SK-N-MC (cell line): ENCODE data around the gene PAMR1.

ENCODE experiments used
- DNase-seq: peaks from one replicate; pipeline ENCODE4 v3.0.0-alpha.2; 2011; ENCODE audit warnings: low read depth, low spot score
- H3K27ac ChIP-seq: fragments of 200-600 bp; sonication (generic); 2 replicates; pipeline ENCODE4 v1.5.1; 2016; ENCODE audit warnings: mixed run types
- H3K36me3 ChIP-seq: fragments of 200-600 bp; sonication (generic); 2 replicates; pipeline ENCODE4 v1.6.1; 2017; ENCODE audit warnings: antibody characterized with exemption, low read length, mixed read lengths; ENCODE audit not compliant: insufficient read depth
- H3K4me3 ChIP-seq: fragments of 200-600 bp; sonication (generic); 2 replicates; pipeline ENCODE4 v1.5.1; 2016
- H3K9ac ChIP-seq: fragments of 200-600 bp; sonication (generic); 2 replicates; pipeline ENCODE4 v1.8.0; 2017; ENCODE audit warnings: mixed run types, mixed read lengths; ENCODE audit not compliant: insufficient read length
- H3K9me3 ChIP-seq: fragments of 200-600 bp; sonication (generic); 2 replicates; pipeline ENCODE4 v1.6.1; 2017; ENCODE audit warnings: low read depth, mild to moderate bottlenecking, antibody characterized with exemption, low read length, moderate library complexity, mixed read lengths
- EZH2 ChIP-seq: fragments of 200-600 bp; sonication (generic); IDR thresholded peaks from one replicate; pipeline ENCODE4 v1.6.1; 2017; ENCODE audit warnings: antibody characterized with exemption
- FOXP2 ChIP-seq: optimal IDR thresholded peaks from 2 replicates; pipeline ENCODE3; 2011; ENCODE audit warnings: mild to moderate bottlenecking, moderate library complexity; ENCODE audit not compliant: insufficient read depth; ENCODE audit errors: extremely low read length, control extremely low read depth
- POLR2AphosphoS5 ChIP-seq: IDR thresholded peaks from 2 replicates; pipeline ENCODE4 v1.6.1; 2012; ENCODE audit warnings: mild to moderate bottlenecking, low read depth, low read length, borderline replicate concordance

Gene PAMR1, protein sequence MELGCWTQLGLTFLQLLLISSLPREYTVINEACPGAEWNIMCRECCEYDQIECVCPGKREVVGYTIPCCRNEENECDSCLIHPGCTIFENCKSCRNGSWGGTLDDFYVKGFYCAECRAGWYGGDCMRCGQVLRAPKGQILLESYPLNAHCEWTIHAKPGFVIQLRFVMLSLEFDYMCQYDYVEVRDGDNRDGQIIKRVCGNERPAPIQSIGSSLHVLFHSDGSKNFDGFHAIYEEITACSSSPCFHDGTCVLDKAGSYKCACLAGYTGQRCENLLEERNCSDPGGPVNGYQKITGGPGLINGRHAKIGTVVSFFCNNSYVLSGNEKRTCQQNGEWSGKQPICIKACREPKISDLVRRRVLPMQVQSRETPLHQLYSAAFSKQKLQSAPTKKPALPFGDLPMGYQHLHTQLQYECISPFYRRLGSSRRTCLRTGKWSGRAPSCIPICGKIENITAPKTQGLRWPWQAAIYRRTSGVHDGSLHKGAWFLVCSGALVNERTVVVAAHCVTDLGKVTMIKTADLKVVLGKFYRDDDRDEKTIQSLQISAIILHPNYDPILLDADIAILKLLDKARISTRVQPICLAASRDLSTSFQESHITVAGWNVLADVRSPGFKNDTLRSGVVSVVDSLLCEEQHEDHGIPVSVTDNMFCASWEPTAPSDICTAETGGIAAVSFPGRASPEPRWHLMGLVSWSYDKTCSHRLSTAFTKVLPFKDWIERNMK

DNA sequence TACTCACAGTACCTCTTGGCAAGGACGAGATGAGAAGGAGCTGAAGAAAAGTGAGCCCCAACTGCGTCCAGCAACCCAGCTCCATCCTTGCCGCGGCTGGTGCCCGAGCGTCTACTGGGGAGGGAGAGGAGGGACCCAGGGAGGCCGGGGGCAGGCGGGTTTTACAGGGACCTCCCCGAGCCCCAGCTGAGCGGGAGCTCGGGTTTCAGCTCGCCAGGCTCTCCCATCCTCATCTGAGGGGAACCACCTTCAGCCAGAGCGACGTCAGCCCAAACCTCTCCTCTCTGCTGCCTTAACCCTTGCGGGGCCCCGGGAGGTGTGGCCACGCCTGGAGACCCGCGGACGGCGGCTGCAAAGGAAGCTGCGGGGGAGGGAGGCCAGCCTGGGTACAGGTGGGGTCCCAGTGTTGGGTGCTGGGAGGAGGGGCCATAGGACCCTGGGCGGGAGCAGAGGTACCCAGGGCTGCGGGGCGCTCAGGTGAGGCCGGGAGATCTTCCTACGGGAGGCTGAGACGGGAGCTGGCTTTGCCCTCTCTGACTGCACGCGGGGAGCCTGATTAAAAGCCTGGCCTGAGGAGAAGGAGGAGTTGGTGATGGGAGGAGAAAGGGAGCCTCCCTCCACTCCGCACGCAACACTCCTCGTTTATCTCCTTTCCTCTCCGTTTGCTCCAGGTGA, at the start of gene PAMR1:
TSS of gene PAMR1 (minus strand) at position 116 of the 675 bp plus-strand sequence. CDS start at position 85, 31 bp downstream.
- TF ChIP-seq EZH2 (no peak), FOXP2 (no peak), POLR2AphosphoS5 (no peak)
- Histone ChIP-seq H3K27ac (no peak within 1 kb of the TSS), H3K9ac (no peak within 1 kb of the TSS), H3K36me3 (no peaks in the 10 kb centered on the region), H3K4me3 (no peak within 1 kb of the TSS), H3K9me3 (no peaks in the 10 kb centered on the region)
- DNase-seq: no peak

DNA sequence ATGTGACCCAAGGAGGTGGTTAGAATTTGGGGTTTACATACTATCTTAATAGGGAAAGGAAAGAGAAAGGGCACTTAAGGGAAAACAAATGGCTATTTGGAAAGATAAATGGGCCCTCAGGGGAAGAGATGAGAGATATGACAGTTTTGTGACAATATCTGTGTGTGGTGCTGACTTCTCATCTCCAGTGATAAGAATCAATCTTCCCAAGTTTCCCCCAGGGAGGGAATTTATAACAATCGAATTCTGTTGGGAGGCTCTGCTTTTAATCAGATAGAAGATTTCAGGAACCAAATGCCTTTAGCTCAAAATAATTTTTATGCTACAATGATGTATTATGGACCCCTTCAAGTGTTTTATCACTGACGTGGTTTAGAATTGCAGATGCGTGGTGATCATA, 46.3 kb upstream of the PAMR1 start:
- no peak overlapping the region for H3K9ac ChIP-seq
- DNase-seq: no peak
- no peak for TF ChIP-seq POLR2AphosphoS5
- TF ChIP-seq FOXP2: no peak
- no peak for TF ChIP-seq EZH2

DNA sequence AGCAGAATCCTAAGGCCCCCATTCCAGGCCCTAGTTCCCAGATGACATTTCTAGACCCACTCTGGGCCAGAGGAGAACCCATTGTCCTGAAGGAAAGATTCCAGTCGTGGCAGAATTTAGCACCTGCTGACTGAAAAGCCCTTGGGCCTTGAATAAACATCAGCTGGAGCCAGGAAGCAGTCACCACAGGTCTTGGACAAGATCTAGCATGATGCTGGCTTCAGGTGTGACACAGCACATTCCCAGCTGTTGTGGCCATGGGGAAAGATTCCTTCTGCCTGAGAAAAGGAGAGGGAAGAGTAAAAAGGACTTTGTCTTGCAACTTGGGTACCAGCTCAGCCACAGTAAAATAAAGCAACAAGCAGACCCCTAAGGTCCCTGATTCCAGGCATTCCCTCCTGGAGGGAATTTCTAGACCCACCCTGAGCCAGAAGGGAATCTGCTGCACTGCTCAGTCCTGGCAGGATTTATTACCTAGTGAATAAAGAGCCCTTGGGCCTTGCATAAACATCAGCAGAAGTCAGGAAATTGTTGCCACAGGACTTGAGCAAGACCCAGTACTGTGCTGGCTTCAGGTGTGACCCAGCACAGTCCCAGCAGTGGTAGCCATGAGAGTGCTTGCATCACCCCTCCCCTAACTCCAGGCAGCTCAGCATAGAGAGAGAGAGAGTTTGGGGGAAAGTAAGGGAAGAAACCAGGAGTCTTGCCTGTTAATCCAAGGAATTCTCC, 42.5 kb upstream of the PAMR1 start:
- no peak for DNase-seq
- H3K27ac ChIP-seq: no peak overlapping the region

More for the DNA sequence above, 46.3 kb upstream of the PAMR1 start:
- Histone ChIP-seq H3K36me3 (no peaks in the 10 kb centered on the region), H3K4me3 (no peak overlapping the region), H3K9me3 (no peaks in the 10 kb centered on the region), H3K27ac (no peak overlapping the region)

DNA sequence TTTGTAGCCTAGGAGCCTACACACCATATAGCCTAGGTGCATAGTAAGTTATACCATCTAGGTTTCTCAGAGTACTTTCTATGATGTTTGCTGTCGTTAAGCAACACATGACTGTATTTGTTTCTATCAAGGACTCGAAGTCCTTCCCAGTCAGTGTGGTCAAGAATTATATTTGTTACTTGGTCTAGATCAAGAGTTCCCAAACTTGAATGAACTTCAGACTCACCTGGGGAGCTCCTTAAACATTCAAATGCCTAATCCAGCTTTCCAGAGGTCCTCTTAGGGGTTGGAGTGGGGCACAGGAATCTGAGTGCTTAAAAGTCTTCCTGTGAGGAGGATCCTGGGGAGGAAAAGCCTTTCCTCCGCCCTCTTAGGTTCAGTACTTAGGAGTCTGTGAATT, 41.5 kb upstream of the PAMR1 start:
- H3K9ac ChIP-seq: no peak overlapping the region
- no peak overlapping the region for H3K27ac ChIP-seq
- no peak for TF ChIP-seq FOXP2
- no peak for TF ChIP-seq EZH2
- no peak for TF ChIP-seq POLR2AphosphoS5
- no peaks in the 10 kb centered on the region for H3K36me3 ChIP-seq
- H3K9me3 ChIP-seq: no peaks in the 10 kb centered on the region
- no peak overlapping the region for H3K4me3 ChIP-seq
- no peak for DNase-seq

More for the DNA sequence above, 42.5 kb upstream of the PAMR1 start:
- no peaks in the 10 kb centered on the region for H3K9me3 ChIP-seq
- no peak overlapping the region for H3K4me3 ChIP-seq
- TF ChIP-seq EZH2 (no peak), FOXP2 (no peak)
- H3K36me3 ChIP-seq: no peaks in the 10 kb centered on the region
- no peak overlapping the region for H3K9ac ChIP-seq

DNA sequence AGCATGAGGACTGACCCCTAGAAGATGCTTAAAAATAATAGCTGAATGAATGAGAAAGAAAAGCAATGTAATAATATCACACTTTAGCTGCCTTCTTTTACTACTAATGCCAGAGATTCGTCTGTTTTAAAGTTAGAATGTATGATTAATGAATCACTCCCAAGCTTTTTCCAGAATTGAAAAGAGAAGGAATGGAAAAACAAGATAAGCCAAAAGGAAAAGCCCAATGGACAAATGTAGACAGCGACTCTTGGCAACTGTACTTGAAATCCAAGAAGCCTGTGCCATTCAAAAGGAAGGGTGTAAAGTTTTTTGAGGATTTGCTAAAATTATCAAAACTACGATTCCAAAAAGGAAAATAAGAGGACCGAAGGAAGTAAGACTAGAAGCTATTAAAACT, 40.8 kb upstream of the PAMR1 start:
- H3K36me3 ChIP-seq: no peaks in the 10 kb centered on the region
- DNase-seq: no peak
- no peak overlapping the region for H3K9ac ChIP-seq
- H3K9me3 ChIP-seq: no peaks in the 10 kb centered on the region
- H3K4me3 ChIP-seq: no peak overlapping the region
- no peak overlapping the region for H3K27ac ChIP-seq
- TF ChIP-seq FOXP2 (no peak), POLR2AphosphoS5 (no peak), EZH2 (no peak)

DNA sequence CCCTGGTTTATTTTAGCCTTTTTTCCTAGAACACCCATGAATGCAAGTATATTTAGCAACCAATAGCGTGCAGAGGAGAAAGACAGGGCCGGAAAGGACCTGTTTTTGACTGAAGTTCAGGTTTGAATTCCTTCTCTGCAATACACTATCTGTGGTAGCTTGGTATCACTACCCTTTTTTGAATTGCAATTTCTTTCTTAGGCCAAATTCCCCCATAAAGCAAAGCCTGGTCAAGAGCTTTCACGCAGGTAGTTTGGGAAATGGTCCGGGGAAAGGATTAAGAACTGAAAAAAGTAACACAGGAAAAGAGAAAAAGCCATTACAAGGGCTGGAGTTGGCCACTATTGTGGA, 38.8 kb upstream of the PAMR1 start:
- DNase-seq: no peak
- TF ChIP-seq POLR2AphosphoS5 (no peak), FOXP2 (no peak), EZH2 (no peak)
- no peak overlapping the region for H3K9ac ChIP-seq
- H3K4me3 ChIP-seq: no peak overlapping the region
- no peaks in the 10 kb centered on the region for H3K36me3 ChIP-seq
- no peaks in the 10 kb centered on the region for H3K9me3 ChIP-seq
- no peak overlapping the region for H3K27ac ChIP-seq

DNA sequence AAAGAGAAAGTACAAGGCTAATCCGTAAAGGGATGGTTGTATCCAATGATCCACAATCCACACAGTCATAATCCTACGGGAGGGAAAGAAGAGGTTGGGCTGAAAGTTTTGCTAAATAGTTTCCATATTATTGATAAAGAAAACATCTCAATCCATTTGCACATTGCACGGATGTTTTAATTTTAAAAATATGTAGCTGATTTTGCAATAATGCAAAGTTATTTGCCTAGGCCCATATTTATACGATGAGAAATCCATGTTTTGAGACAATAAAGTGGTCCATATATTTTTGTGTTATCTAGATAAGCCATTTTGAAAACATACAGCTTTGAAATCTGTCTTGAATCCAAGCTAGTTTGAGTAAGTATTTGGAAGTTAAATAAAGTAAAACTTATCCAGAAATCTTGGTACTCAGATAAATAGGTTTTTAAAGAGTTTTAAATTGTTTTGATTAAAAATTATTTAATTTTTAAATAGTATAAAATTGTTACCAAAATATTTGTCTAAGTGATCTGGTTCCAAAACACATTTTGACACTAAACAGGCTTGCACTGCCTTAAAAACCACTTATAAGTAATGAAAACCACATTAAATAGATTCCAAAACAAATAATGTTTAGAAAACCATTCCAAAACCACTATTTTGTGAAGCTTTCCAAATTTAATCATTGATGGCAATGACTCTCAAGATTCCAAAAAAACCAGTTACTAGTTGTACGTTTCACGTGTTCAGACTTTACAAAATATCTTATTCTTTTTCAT, 38.2 kb upstream of the PAMR1 start:
- Histone ChIP-seq H3K9ac (no peak overlapping the region), H3K36me3 (no peaks in the 10 kb centered on the region), H3K4me3 (no peak overlapping the region), H3K9me3 (no peaks in the 10 kb centered on the region), H3K27ac (no peak overlapping the region)
- no peak for TF ChIP-seq EZH2
- TF ChIP-seq POLR2AphosphoS5: no peak
- TF ChIP-seq FOXP2: no peak
- no peak for DNase-seq
